Brain microvascular endothelial cell (primary cell): ENCODE results near the gene GNAT1.

Source experiments
- DNase-seq: peaks from one replicate; pipeline ENCODE4 v3.0.0-alpha.2; 2020
- H3K27ac ChIP-seq: fragments of 250-450 bp; sonication (Bioruptor Pico); 2 replicates; pipeline ENCODE4 v1.5.1; 2020; ENCODE audit warnings: mild to moderate bottlenecking, moderate library complexity
- H3K27me3 ChIP-seq: fragments of 250-450 bp; sonication (Bioruptor Pico); replicated peaks from 2 replicates; pipeline ENCODE4 v1.5.1; 2020; ENCODE audit warnings: mild to moderate bottlenecking
- H3K36me3 ChIP-seq: fragments of 250-450 bp; sonication (Bioruptor Pico); replicated peaks from 2 replicates; pipeline ENCODE4 v1.5.1; 2020; ENCODE audit warnings: mild to moderate bottlenecking
- H3K4me3 ChIP-seq: 2 replicates; pipeline ENCODE4 v1.5.1; 2011; ENCODE audit warnings: low read depth, mild to moderate bottlenecking, control low read depth, low read length, moderate library complexity
- CTCF ChIP-seq: IDR thresholded peaks from 2 replicates; pipeline ENCODE4 v1.5.1; 2011; ENCODE audit warnings: low read depth, mild to moderate bottlenecking, moderate library complexity, low read length, control low read depth, inconsistent platforms; ENCODE audit errors: missing control alignments
- in situ Hi-C: cut with HindIII; loops from 2 replicates; pipeline ENCODE4 v1.10.0; 2017; ENCODE audit warnings: low sequenced_read_pairs, low pct_ligation_motif_present

GNAT1 gene

GRCh38 chr3:50158530-50159146, 32.8 kb upstream of the GNAT1 start:
- Histone ChIP-seq H3K27ac (no peak overlapping the region), H3K27me3 (peaks cover 8% of the 10 kb centered on the region), H3K4me3 (no peak overlapping the region), H3K36me3 (no peaks in the 10 kb centered on the region)
- DNase-seq: no peak
- TF ChIP-seq CTCF: peak; percentile 9
- in situ Hi-C loops: no loop called here

GRCh38 chr3:50160561-50160983, 30.8 kb upstream of the GNAT1 start:
- Histone ChIP-seq H3K27me3 (peaks cover 1% of the 10 kb centered on the region), H3K36me3 (no peaks in the 10 kb centered on the region), H3K27ac (no peak overlapping the region), H3K4me3 (no peak overlapping the region)
- TF ChIP-seq CTCF: no peak
- in situ Hi-C loops: no loop called here
- no peak for DNase-seq

- TF ChIP-seq CTCF: no peak
- H3K4me3 ChIP-seq: no peak overlapping the region
- H3K27me3 ChIP-seq: no peaks in the 10 kb centered on the region
- no peak for DNase-seq
- no peak overlapping the region for H3K27ac ChIP-seq
- no peaks in the 10 kb centered on the region for H3K36me3 ChIP-seq
- in situ Hi-C loops: no loop called here
These were observed 30.1 kb upstream of the GNAT1 start for GRCh38 chr3:50161320-50161719.

GRCh38 chr3:50162034-50162883, 29.2 kb upstream of the GNAT1 start:
- in situ Hi-C loops: no loop called here
- TF ChIP-seq CTCF: no peak
- Histone ChIP-seq H3K36me3 (no peaks in the 10 kb centered on the region), H3K4me3 (no peak overlapping the region), H3K27ac (no peak overlapping the region), H3K27me3 (no peaks in the 10 kb centered on the region)
- DNase-seq: no peak

GRCh38 chr3:50163572-50164455, 27.6 kb upstream of the GNAT1 start:
- Histone ChIP-seq H3K4me3 (no peak overlapping the region), H3K27ac (no peak overlapping the region), H3K27me3 (no peaks in the 10 kb centered on the region), H3K36me3 (no peaks in the 10 kb centered on the region)
- DNase-seq: peak; percentile 61
- TF ChIP-seq CTCF: no peak
- in situ Hi-C loops: no loop called here
